C4-2B (cell line): Measurements from ENCODE around the gene PREP.

Experiments
- H3K27ac ChIP-seq: fragments of 450-650 bp; 2 replicates; pipeline ENCODE4 v1.5.1; 2017
- CTCF ChIP-seq: fragments of 450-650 bp; conservative IDR thresholded peaks from 2 replicates; pipeline ENCODE4 v1.5.1; 2017; ENCODE audit warnings: mild to moderate bottlenecking
- ZFX ChIP-seq: fragments of 450-650 bp; IDR thresholded peaks from 2 replicates; pipeline ENCODE4 v1.6.1; 2017

PREP gene

DNA sequence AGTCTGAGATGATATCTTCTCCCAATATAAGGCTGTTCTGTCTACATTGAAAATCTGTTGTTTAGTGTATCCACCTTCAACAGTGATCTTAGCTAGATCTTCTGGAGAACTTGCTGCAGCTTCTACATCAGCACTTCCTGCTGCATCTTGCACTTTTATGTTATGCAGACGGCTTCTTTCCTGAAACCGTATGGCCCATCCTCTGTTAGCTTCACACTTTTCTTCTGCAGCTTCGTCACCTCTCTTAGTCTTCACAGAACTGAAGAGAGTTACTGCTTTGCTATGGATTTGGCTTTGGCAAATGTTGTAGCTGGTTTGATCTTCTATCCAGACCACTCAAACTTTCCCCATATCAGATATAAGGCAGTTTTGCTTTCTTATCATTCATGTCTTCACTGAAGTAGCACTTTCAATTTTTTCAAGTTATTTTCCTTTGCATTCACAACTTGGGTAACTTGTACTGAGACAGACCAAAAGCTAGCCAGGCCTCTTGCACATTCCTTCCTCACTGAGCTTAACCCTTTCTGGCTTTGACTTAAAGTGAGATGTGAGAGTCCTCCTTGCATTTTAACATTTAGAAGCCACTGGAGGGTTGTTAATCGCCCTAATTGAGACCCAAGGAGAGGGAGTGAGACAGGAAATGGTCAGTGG is 110.1 kb downstream of the PREP start:
- TF ChIP-seq ZFX (no peak), CTCF (no peak)
- no peak overlapping the region for H3K27ac ChIP-seq

- no peak for TF ChIP-seq ZFX
- no peak for TF ChIP-seq CTCF
These were observed 111.4 kb downstream of the PREP start for GRCh38 chr6:105291525-105291924.

DNA sequence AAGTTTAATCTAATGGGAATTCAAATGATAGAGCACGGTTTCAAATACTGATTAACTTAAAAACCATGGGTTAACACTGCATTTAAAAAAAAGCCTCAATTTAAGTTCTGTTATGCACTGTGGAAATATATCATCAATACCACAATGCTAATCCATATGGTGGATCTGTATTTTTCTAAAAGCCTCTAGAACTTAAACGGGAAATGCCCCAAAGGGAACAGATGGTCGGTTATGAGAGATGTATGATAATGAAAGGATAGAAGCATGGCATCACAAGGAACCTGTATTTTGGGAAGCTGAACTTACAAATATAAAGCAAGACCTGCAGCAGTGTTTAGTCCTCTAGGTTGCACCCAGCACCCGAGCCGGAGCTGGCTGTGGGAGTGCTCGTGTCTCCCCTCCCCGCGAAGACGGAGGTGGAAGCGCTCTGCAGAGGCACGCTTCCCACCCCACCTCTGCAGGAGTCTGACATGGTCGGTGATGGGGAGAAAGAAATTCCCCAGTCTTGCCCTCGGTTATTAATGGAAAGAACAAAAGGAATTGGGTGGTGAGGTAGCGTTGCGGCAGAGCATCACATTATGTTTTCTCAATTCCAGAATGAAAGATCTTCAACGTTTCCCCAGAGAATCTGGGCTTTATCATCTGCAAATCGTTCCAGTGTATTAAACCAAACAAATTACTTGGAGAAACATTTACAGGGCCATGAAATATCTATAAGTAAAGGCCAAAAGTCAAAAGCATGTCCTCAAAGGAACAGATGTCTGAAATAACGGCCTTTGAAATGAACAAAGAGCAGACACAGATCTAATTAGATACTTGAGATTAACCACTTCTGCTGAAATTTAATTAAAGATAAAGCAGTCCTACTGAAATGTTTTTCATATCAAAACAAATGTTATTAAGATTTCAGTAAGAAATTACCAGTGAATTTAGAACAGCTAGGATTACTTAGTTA is 120.0 kb downstream of the PREP start:
- TF ChIP-seq ZFX (no peak), CTCF (no peak)
- H3K27ac ChIP-seq: no peak overlapping the region

More at GRCh38 chr6:105291525-105291924, 111.4 kb downstream of the PREP start:
- no peak overlapping the region for H3K27ac ChIP-seq

- TF ChIP-seq ZFX (no peak), CTCF (no peak)
- H3K27ac ChIP-seq: no peak overlapping the region
These were observed 122.8 kb downstream of the PREP start for GRCh38 chr6:105280033-105280432.

DNA sequence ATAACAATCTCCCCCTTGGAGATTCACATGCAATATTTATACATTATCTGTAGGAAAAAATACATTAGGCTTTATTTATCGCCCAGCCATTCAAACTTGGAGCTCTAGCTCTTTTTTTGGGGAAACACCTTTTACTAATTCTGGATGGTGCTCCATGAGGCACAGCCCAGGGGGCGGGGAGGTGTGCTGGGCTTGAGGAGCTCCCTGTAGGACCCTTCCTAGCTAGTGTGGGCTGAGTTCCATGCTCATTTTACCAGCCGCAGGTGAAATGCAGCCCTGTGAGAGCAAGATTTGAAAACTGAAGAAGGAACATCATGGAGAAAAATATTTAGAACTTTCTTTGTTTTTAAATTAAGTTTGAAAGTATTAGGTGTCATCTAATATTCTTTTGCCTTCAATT is 123.4 kb downstream of the PREP start:
- TF ChIP-seq CTCF (no peak), ZFX (no peak)
- H3K27ac ChIP-seq: no peak overlapping the region

DNA sequence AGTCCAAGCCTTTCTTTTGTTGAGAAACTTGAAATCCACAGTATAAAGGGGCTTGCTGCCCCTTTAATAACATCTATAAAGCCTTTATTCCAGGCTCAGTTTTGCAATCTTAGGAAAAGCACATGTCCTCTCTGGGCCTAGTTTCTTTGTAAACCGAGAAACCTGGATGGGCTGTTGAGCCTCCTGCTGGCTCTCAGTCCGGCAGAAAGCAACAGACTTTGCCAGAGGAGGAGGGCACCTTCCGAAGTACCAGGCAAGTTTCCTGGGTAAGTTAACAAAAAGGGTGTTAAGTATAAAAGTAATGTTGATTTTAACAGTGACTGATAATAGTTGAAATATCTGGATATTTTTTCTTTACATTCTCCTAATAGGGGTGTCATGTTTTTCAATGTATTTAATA is 124.1 kb downstream of the PREP start:
- TF ChIP-seq ZFX (no peak), CTCF (no peak)
- no peak overlapping the region for H3K27ac ChIP-seq

- H3K27ac ChIP-seq: no peak overlapping the region
These were observed 124.8 kb downstream of the PREP start for GRCh38 chr6:105278035-105278434.

More at GRCh38 chr6:105278035-105278434, 124.8 kb downstream of the PREP start:
- TF ChIP-seq ZFX (no peak), CTCF (no peak)
